Measurements from ENCODE around the gene SH3BP5.

GRCh38 chr3:15342945-15343344, 10.6 kb upstream of the SH3BP5 start:
- TF ChIP-seq GATA3 (IDR thresholded peaks at IDR 0.05; ENCODE audit: low read depth, low read length) = no peak
- no peak for TF ChIP-seq GATA2 (IDR thresholded peaks at IDR 0.05; ENCODE audit: low read depth, low read length)

All from SH-SY5Y (cell line).